Measurements from ENCODE around the gene FRMD8. TPM values are rescaled to one million over a fixed set of nuclear protein-coding genes. Genes with fewer than 3 reads are reported as not detected.
A peak's percentile ranks its signal among the peaks of the same experiment; 100 is the strongest.

The FRMD8 gene
- total and polyA plus RNA-seq, 9 of the 15 experiments (the other 6 are each of a cell fraction or from before 2014, with no cell fraction given), result 4.5 to 54.5 (median 15.8) TPM

DNA sequence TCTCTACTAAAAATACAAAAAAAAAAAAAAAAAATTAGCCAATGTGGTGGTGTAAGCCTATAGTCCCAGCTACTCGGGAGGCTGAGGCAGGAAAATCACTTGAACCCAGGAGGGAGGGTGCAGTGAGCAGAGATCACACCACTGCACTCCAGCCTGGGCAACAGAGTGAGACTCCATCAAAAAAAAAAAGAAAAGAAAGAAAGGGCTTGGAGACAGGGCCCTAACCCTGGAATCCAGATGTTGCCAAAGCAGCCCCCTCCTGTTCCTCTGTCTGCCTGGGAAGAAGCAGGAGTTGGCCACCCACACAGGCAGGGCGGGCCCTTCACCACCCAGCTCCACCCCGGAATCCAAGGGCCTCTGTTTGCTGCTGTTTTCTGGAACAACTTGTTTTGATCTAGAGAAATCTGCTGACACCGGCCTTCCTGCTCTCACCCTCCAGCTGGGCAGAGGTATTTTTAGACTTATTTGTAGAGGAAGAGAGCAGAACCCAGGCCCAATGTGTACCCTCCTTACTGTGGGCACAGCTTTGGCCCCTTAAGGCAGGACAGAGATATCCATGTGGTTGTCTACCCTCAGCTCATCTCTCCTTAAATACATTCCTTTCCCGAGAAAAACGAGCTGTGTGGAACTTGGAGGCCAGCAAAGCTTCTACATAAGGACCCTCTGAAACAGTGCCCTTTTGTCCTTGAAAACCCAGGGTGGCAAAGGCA lies 33.5 kb downstream of the FRMD8 start (continued):
- TF ChIP-seq, protein P1, sequence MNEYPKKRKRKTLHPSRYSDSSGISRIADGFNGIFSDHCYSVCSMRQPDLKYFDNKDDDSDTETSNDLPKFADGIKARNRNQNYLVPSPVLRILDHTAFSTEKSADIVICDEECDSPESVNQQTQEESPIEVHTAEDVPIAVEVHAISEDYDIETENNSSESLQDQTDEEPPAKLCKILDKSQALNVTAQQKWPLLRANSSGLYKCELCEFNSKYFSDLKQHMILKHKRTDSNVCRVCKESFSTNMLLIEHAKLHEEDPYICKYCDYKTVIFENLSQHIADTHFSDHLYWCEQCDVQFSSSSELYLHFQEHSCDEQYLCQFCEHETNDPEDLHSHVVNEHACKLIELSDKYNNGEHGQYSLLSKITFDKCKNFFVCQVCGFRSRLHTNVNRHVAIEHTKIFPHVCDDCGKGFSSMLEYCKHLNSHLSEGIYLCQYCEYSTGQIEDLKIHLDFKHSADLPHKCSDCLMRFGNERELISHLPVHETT (CRISPR knock-in tag; conservative IDR thresholded peaks at IDR 0.05 in 1 of 2, IDR thresholded peaks at IDR 0.05 in 1 of 2), result no peak
- TF ChIP-seq, protein P2, sequence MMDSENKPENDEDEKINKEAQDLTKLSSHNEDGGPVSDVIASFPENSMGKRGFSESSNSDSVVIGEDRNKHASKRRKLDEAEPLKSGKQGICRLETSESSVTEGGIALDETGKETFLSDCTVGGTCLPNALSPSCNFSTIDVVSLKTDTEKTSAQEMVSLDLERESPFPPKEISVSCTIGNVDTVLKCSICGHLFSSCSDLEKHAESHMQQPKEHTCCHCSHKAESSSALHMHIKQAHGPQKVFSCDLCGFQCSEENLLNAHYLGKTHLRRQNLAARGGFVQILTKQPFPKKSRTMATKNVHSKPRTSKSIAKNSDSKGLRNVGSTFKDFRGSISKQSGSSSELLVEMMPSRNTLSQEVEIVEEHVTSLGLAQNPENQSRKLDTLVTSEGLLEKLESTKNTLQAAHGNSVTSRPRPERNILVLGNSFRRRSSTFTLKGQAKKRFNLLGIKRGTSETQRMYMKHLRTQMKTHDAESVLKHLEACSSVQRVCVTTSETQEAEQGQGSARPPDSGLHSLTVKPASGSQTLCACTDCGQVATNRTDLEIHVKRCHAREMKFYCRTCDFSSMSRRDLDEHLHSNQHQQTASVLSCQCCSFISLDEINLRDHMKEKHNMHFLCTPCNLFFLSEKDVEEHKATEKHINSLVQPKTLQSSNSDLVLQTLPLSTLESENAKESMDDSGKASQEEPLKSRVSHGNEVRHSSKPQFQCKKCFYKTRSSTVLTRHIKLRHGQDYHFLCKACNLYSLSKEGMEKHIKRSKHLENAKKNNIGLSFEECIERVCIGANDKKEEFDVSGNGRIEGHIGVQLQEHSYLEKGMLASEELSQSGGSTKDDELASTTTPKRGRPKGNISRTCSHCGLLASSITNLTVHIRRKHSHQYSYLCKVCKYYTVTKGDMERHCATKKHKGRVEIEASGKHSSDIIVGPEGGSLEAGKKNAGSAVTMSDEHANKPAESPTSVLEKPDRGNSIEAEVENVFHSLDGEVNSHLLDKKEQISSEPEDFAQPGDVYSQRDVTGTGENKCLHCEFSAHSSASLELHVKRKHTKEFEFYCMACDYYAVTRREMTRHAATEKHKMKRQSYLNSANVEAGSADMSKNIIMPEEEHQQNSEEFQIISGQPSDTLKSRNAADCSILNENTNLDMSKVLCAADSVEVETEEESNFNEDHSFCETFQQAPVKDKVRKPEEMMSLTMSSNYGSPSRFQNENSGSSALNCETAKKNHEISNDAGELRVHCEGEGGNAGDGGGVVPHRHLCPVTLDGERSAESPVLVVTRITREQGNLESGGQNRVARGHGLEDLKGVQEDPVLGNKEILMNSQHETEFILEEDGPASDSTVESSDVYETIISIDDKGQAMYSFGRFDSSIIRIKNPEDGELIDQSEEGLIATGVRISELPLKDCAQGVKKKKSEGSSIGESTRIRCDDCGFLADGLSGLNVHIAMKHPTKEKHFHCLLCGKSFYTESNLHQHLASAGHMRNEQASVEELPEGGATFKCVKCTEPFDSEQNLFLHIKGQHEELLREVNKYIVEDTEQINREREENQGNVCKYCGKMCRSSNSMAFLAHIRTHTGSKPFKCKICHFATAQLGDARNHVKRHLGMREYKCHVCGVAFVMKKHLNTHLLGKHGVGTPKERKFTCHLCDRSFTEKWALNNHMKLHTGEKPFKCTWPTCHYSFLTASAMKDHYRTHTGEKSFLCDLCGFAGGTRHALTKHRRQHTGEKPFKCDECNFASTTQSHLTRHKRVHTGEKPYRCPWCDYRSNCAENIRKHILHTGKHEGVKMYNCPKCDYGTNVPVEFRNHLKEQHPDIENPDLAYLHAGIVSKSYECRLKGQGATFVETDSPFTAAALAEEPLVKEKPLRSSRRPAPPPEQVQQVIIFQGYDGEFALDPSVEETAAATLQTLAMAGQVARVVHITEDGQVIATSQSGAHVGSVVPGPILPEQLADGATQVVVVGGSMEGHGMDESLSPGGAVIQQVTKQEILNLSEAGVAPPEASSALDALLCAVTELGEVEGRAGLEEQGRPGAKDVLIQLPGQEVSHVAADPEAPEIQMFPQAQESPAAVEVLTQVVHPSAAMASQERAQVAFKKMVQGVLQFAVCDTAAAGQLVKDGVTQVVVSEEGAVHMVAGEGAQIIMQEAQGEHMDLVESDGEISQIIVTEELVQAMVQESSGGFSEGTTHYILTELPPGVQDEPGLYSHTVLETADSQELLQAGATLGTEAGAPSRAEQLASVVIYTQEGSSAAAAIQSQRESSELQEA (IDR thresholded peaks at IDR 0.05; ENCODE audit: low read depth), result no peak
- TF ChIP-seq ZEB2 (IDR thresholded peaks at IDR 0.05) (0 out of 2 replicates have a peak, but pooled peaks have one; percentile 19), MYNN (IDR thresholded peaks at IDR 0.05) (peak; percentile 78), MYNN (CRISPR knock-in tag; IDR thresholded peaks at IDR 0.05) (no peak), KLF6 (CRISPR knock-in tag; IDR thresholded peaks at IDR 0.05; ENCODE audit: borderline replicate concordance) (peak; percentile 41; the same call in 1 of the 2 replicates)
- TF ChIP-seq, protein P3, sequence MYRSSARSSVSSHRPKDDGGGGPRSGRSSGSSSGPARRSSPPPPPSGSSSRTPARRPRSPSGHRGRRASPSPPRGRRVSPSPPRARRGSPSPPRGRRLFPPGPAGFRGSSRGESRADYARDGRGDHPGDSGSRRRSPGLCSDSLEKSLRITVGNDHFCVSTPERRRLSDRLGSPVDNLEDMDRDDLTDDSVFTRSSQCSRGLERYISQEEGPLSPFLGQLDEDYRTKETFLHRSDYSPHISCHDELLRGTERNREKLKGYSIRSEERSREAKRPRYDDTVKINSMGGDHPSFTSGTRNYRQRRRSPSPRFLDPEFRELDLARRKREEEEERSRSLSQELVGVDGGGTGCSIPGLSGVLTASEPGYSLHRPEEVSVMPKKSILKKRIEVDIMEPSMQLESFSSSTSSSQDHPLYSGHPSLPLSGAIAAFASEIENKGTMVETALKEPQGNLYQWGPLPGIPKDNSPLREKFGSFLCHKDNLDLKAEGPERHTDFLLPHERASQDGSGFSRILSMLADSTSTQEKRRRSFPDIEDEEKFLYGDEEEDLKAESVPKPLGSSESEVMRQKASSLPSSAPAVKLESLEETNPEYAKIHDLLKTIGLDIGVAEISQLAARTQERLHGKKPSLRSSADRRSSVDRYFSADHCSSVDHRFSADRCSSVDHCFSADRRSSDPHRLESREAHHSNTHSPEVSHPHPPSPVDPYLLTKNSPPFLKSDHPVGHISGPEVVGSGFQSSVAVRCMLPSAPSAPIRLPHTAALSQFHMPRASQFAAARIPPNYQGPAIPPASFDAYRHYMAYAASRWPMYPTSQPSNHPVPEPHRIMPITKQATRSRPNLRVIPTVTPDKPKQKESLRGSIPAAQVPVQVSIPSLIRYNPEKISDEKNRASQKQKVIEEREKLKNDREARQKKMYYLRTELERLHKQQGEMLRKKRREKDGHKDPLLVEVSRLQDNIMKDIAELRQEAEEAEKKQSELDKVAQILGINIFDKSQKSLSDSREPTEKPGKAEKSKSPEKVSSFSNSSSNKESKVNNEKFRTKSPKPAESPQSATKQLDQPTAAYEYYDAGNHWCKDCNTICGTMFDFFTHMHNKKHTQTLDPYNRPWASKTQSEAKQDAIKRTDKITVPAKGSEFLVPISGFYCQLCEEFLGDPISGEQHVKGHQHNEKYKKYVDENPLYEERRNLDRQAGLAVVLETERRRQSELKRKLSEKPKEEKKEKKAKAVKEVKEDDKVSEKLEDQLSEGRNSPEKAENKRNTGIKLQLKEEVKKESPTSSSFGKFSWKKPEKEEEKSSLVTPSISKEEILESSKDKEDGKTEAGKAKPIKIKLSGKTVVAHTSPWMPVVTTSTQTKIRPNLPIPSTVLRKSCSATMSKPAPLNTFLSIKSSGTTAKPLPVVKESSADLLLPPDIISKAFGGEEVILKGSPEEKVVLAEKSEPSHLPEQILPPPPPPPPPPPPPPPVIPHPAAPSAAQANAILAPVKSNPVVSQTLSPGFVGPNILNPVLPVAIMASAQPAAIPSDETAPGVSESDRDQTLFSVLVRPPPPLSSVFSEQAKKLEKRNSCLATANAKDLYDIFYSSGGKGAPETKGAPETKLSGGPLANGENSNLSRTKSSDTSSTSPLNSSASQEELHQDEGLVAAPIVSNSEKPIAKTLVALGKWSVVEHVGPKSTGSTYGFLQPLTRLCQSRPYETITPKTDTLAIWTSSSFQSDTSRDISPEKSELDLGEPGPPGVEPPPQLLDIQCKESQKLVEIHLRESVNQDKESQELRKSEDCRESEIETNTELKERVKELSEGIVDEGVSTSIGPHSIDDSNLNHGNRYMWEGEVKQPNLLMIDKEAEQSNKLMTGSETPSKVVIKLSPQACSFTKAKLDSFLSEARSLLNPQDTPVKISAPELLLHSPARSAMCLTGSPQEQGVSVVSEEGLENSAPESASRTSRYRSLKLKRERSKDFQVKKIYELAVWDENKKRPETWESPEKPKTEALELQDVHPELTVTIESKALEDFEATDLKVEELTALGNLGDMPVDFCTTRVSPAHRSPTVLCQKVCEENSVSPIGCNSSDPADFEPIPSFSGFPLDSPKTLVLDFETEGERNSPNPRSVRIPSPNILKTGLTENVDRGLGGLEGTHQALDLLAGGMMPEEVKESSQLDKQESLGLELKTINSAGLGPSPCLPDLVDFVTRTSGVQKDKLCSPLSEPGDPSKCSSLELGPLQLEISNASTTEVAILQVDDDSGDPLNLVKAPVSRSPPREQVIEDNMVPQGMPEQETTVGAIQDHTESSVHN (IDR thresholded peaks at IDR 0.05; ENCODE audit: borderline replicate concordance in 1 of 2, low read depth in 1 of 2), result peak in 1 of 2 experiments; percentile 33; a peak in 1 of 4 replicates

All from K562 (cell line).